ENCODE results near the gene ANKRD23. TPM values are rescaled to one million over a fixed set of nuclear protein-coding genes. Genes with fewer than 3 reads are reported as not detected.
"Not testable (repeated sequence)": the region's sequence is repeated elsewhere in the genome, so short reads cannot be mapped to it uniquely, and the experiment has no call there.

Gene ANKRD23
- total and polyA plus RNA-seq, 2 of the 4 experiments (the other 2 are of a cell fraction): 0.54 to 1.5 TPM

DNA sequence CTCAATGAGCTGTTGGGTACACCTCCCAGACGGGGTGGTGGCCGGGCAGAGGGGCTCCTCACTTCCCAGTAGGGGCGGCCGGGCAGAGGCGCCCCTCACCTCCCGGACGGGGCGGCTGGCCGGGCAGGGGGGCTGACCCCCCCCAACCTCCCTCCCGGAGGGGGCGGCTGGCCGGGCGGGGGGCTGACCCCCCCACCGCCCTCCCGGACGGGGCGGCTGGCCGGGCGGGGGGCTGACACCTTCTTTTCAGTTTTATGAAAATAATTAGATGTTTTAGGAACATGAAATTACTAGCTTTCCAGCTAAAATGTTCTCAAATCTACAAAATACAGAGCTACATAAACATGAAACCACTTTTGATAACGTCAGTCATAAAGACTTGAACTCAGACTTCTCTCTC is 37.9 kb downstream of the ANKRD23 start:
- H2BK20ac ChIP-seq (ENCODE audit: low read depth, low read length); H3K27ac ChIP-seq (ENCODE audit: insufficient read depth, low read length); H3K79me1 ChIP-seq (ENCODE audit: low read depth in 1 of 2, low read length in 2 of 2); H3K27me3 ChIP-seq (ENCODE audit: control insufficient read depth, insufficient read depth, low read length); BruUV-seq (replicated peaks); H2BK15ac ChIP-seq (ENCODE audit: low read depth, low read length); H4K91ac ChIP-seq (ENCODE audit: insufficient read depth, low read depth, low read length); H4K20me1 ChIP-seq (ENCODE audit: insufficient read depth, low read length); H4K8ac ChIP-seq (ENCODE audit: low read depth in 2 of 2, low read length in 2 of 2); intact Hi-C loops (cut with micrococcal nuclease); H2AK9ac ChIP-seq (replicated peaks; ENCODE audit: low read depth, low read length, poor library complexity); POLR2A ChIA-PET (ENCODE audit: unreplicated experiment); H2BK120ac ChIP-seq (ENCODE audit: low read depth, low read length); H3K4me2 ChIP-seq (ENCODE audit: low read depth, low read length); H3K36me3 ChIP-seq (ENCODE audit: control insufficient read depth, insufficient read depth, low read length); H3K14ac ChIP-seq (replicated peaks; ENCODE audit: low read depth, low read length); H3K18ac ChIP-seq (ENCODE audit: low read depth, low read length); H2BK5ac ChIP-seq (ENCODE audit: low read depth, low read length, poor library complexity, severe bottlenecking); H2AFZ ChIP-seq (replicated peaks; ENCODE audit: low read length, poor library complexity); H3K9ac ChIP-seq (ENCODE audit: low read depth, low read length); H2AK5ac ChIP-seq (ENCODE audit: low read depth, low read length); H3K4me1 ChIP-seq (ENCODE audit: control insufficient read depth, insufficient read depth, low read length); H3K4me3 ChIP-seq (ENCODE audit: insufficient read depth, low read depth, low read length); H3K56ac ChIP-seq (ENCODE audit: extremely low read depth, insufficient read depth, low read length); in situ Hi-C loops (cut with MboI; ENCODE audit: low sequenced_read_pairs); H4K5ac ChIP-seq (ENCODE audit: low read depth, low read length); dilution Hi-C loops (cut with HindIII; ENCODE audit: low sequenced_read_pairs, unreplicated experiment); DNase-seq; H3K4ac ChIP-seq (ENCODE audit: low read depth, low read length); H3K9me1 ChIP-seq (ENCODE audit: insufficient read depth, low read length); H3K9me3 ChIP-seq (ENCODE audit: control insufficient read depth, insufficient read depth, low read length); H3K23ac ChIP-seq (ENCODE audit: low read depth, low read length); ATAC-seq (ENCODE audit: low read depth): not testable (repeated sequence)
- CTCF ChIA-PET: interaction anchor here (0.6 kb wide), 1 partner anchor 77 kb away, joined by 4 read pairs; no protein-coding TSS in a partner anchor
- WGBS, 2 experiments (ENCODE audit: extremely low coverage in 2 of 2, insufficient read length in 1 of 2): no CpG with 5 or more reads among the region's 20 CpGs

Data from IMR-90 (cell line).